GM21528 (cell line): ENCODE measurements around the gene L3MBTL4.
"Not testable (repeated sequence)": the region's sequence is repeated elsewhere in the genome, so short reads cannot be mapped to it uniquely, and the experiment has no call there.

Source experiments
- ATAC-seq: cut with Tn5 transposase; IDR thresholded peaks from one replicate; pipeline ENCODE4 v1.9.1; 2021; ENCODE audit warnings: mild to moderate bottlenecking, moderate library complexity; ENCODE audit not compliant: unreplicated experiment, low FRiP score

The L3MBTL4 gene

GRCh38 chr18:6315517-6316331, 99.0 kb downstream of the L3MBTL4 start:
- no peak for ATAC-seq

- no peak for ATAC-seq
These were observed 101.3 kb downstream of the L3MBTL4 start for GRCh38 chr18:6313415-6313814.

- no peak for ATAC-seq
These were observed 103.1 kb downstream of the L3MBTL4 start for GRCh38 chr18:6311456-6312215.

GRCh38 chr18:6310714-6311113, 104.0 kb downstream of the L3MBTL4 start:
- ATAC-seq, result no peak

GRCh38 chr18:6297875-6298274, 116.8 kb downstream of the L3MBTL4 start:
- no peak for ATAC-seq

GRCh38 chr18:6294148-6294784, 120.4 kb downstream of the L3MBTL4 start:
- no peak for ATAC-seq

GRCh38 chr18:6289843-6290242, 124.9 kb downstream of the L3MBTL4 start:
- ATAC-seq, result no peak

- ATAC-seq, result no peak
These were observed 128.1 kb downstream of the L3MBTL4 start for GRCh38 chr18:6286585-6286984.

GRCh38 chr18:6284761-6285160, 129.9 kb downstream of the L3MBTL4 start:
- no peak for ATAC-seq

GRCh38 chr18:6284300-6284699, 130.4 kb downstream of the L3MBTL4 start:
- no peak for ATAC-seq

- no peak for ATAC-seq
These were observed 132.8 kb downstream of the L3MBTL4 start for GRCh38 chr18:6281874-6282273.

- ATAC-seq, result no peak
These were observed 134.4 kb downstream of the L3MBTL4 start for GRCh38 chr18:6280211-6280743.

GRCh38 chr18:6279308-6279707, 135.4 kb downstream of the L3MBTL4 start:
- no peak for ATAC-seq

GRCh38 chr18:6273423-6273822, 141.3 kb downstream of the L3MBTL4 start:
- ATAC-seq, result no peak

- ATAC-seq, result not testable (repeated sequence)
These were observed 142.6 kb downstream of the L3MBTL4 start for GRCh38 chr18:6272144-6272543.

- no peak for ATAC-seq
These were observed 143.1 kb downstream of the L3MBTL4 start for GRCh38 chr18:6271585-6271984.

- ATAC-seq, result peak; percentile 73
These were observed 143.9 kb downstream of the L3MBTL4 start for GRCh38 chr18:6270771-6271216.

GRCh38 chr18:6269660-6270332, 144.9 kb downstream of the L3MBTL4 start:
- no peak for ATAC-seq

- no peak for ATAC-seq
These were observed 148.5 kb downstream of the L3MBTL4 start for GRCh38 chr18:6266212-6266611.

- no peak for ATAC-seq
These were observed 152.8 kb downstream of the L3MBTL4 start for GRCh38 chr18:6261938-6262337.
